HepG2 (cell line): ENCODE measurements around the gene TMEM218.

Source experiments
- FOSL1 ChIP-seq: sonication (generic); formaldehyde crosslinking; IDR thresholded peaks from 2 replicates; pipeline ENCODE4 v1.9.0; 2021; ENCODE audit warnings: missing genetic modification reagents, borderline replicate concordance
- FOXK2 ChIP-seq: fragments of 450-650 bp; IDR thresholded peaks from 2 replicates; pipeline ENCODE4 v1.6.1; 2016
- HOXA7 ChIP-seq: sonication (generic); formaldehyde crosslinking; IDR thresholded peaks from 2 replicates; pipeline ENCODE4 v1.8.1; 2022; ENCODE audit warnings: mild to moderate bottlenecking, missing genetic modification reagents, moderate library complexity
- NCOA1 ChIP-seq: sonication (generic); formaldehyde crosslinking; IDR thresholded peaks from 2 replicates; pipeline ENCODE4 v1.9.0; 2021; ENCODE audit warnings: missing genetic modification reagents
- RFXANK ChIP-seq: IDR thresholded peaks from 2 replicates; pipeline ENCODE4 v1.6.1; 2016
- TRIM24 ChIP-seq: sonication (generic); formaldehyde crosslinking; IDR thresholded peaks from 2 replicates; pipeline ENCODE4 v1.8.0; 2022; ENCODE audit warnings: mild to moderate bottlenecking, missing genetic modification reagents
- ZNF660 ChIP-seq: sonication (generic); formaldehyde crosslinking; IDR thresholded peaks from 2 replicates; pipeline ENCODE4 v1.5.1; 2020; ENCODE audit warnings: mild to moderate bottlenecking, low read depth, missing genetic modification reagents, borderline replicate concordance
- ZNF713 ChIP-seq: sonication (generic); formaldehyde crosslinking; IDR thresholded peaks from 2 replicates; pipeline ENCODE4 v1.4.0; 2020; ENCODE audit warnings: mild to moderate bottlenecking, missing genetic modification reagents
- TF ChIP-seq, protein P1 (sequence below): sonication (generic); formaldehyde crosslinking; IDR thresholded peaks from 2 replicates; pipeline ENCODE4 v1.4.0; 2020; ENCODE audit warnings: missing genetic modification reagents
- TF ChIP-seq, protein P2 (sequence below), 2 experiments: fragments of 450-650 bp in 1 of 2; sonication (generic) in 1 of 2; formaldehyde crosslinking in 1 of 2; IDR thresholded peaks; 2 replicates each; pipeline versions ENCODE4 v1.6.1 to v1.8.0; 2016 to 2022; ENCODE audit warnings: antibody characterized with exemption in 1 of 2, mild to moderate bottlenecking in 1 of 2, missing genetic modification reagents in 1 of 2
- TF ChIP-seq, protein P3 (sequence below): sonication (generic); formaldehyde crosslinking; IDR thresholded peaks from 2 replicates; pipeline ENCODE4 v1.5.0; 2020; ENCODE audit warnings: mild to moderate bottlenecking, missing genetic modification reagents, moderate library complexity
- TF ChIP-seq, protein P4 (sequence below): sonication (generic); formaldehyde crosslinking; IDR thresholded peaks from 2 replicates; pipeline ENCODE4 v1.8.0; 2022; ENCODE audit warnings: missing genetic modification reagents, mild to moderate bottlenecking, borderline replicate concordance
- TF ChIP-seq, protein P5 (sequence below): sonication (generic); formaldehyde crosslinking; IDR thresholded peaks from 2 replicates; pipeline ENCODE4 v1.4.0; 2020; ENCODE audit warnings: low read depth, mild to moderate bottlenecking, missing genetic modification reagents

DNA sequence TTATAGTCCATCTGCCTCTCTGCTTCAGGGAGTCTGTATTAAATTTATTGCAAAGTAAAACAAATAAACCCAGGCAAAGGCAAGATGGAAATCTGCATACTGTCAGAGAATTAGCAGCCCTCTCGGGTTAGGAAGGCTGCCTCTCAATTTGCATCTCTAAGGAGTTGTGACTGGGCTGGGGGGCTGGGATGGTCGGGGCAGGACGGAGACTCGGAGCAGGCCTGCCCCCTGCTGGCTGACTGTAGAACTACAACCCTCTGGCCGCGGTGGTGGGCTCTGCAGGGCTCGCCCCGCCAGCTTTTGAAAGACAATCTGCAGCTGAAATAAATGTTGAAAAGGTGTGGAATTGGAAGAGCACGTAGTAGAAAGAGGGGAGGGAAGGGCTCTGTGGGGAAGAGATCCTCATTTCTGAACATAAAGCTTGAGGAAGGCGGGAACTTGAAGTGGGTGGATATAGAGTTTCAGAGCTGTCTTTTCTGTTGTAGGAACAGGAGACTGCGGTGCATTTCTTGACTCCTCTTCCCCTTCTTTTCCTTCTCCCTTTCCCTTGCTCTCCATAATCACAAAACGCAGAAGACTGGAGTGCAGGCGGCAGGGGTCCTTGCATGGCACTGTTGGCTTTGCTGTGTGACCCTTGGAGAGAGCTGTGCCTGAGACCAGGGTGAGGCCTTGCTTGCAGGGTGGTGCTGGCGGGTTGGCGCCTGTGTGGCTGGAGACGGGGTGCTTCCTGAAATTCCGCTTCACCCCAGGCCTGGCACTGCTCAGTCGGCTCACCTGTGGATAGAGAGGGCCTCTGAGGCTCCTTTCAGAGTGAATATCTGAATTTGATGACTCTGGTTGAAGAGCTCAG is 30.5 kb upstream of the TMEM218 start:
- TF ChIP-seq TRIM24 (CRISPR knock-in tag) = no peak
- no peak for TF ChIP-seq FOXK2
- no peak for TF ChIP-seq ZNF713 (CRISPR knock-in tag)
- TF ChIP-seq HOXA7 (CRISPR knock-in tag) = no peak
- TF ChIP-seq, protein P1, sequence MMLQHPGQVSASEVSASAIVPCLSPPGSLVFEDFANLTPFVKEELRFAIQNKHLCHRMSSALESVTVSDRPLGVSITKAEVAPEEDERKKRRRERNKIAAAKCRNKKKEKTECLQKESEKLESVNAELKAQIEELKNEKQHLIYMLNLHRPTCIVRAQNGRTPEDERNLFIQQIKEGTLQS (CRISPR knock-in tag) = no peak
- TF ChIP-seq, protein P2, sequence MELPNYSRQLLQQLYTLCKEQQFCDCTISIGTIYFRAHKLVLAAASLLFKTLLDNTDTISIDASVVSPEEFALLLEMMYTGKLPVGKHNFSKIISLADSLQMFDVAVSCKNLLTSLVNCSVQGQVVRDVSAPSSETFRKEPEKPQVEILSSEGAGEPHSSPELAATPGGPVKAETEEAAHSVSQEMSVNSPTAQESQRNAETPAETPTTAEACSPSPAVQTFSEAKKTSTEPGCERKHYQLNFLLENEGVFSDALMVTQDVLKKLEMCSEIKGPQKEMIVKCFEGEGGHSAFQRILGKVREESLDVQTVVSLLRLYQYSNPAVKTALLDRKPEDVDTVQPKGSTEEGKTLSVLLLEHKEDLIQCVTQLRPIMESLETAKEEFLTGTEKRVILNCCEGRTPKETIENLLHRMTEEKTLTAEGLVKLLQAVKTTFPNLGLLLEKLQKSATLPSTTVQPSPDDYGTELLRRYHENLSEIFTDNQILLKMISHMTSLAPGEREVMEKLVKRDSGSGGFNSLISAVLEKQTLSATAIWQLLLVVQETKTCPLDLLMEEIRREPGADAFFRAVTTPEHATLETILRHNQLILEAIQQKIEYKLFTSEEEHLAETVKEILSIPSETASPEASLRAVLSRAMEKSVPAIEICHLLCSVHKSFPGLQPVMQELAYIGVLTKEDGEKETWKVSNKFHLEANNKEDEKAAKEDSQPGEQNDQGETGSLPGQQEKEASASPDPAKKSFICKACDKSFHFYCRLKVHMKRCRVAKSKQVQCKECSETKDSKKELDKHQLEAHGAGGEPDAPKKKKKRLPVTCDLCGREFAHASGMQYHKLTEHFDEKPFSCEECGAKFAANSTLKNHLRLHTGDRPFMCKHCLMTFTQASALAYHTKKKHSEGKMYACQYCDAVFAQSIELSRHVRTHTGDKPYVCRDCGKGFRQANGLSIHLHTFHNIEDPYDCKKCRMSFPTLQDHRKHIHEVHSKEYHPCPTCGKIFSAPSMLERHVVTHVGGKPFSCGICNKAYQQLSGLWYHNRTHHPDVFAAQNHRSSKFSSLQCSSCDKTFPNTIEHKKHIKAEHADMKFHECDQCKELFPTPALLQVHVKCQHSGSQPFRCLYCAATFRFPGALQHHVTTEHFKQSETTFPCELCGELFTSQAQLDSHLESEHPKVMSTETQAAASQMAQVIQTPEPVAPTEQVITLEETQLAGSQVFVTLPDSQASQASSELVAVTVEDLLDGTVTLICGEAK (IDR thresholded peaks at IDR 0.05) = no peak
- TF ChIP-seq, protein P2 (CRISPR knock-in tag; IDR thresholded peaks at IDR 0.05) = no peak
- TF ChIP-seq NCOA1 (CRISPR knock-in tag) = no peak
- TF ChIP-seq, protein P3, sequence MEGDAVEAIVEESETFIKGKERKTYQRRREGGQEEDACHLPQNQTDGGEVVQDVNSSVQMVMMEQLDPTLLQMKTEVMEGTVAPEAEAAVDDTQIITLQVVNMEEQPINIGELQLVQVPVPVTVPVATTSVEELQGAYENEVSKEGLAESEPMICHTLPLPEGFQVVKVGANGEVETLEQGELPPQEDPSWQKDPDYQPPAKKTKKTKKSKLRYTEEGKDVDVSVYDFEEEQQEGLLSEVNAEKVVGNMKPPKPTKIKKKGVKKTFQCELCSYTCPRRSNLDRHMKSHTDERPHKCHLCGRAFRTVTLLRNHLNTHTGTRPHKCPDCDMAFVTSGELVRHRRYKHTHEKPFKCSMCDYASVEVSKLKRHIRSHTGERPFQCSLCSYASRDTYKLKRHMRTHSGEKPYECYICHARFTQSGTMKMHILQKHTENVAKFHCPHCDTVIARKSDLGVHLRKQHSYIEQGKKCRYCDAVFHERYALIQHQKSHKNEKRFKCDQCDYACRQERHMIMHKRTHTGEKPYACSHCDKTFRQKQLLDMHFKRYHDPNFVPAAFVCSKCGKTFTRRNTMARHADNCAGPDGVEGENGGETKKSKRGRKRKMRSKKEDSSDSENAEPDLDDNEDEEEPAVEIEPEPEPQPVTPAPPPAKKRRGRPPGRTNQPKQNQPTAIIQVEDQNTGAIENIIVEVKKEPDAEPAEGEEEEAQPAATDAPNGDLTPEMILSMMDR (CRISPR knock-in tag) = peak; percentile 85
- TF ChIP-seq, protein P4, sequence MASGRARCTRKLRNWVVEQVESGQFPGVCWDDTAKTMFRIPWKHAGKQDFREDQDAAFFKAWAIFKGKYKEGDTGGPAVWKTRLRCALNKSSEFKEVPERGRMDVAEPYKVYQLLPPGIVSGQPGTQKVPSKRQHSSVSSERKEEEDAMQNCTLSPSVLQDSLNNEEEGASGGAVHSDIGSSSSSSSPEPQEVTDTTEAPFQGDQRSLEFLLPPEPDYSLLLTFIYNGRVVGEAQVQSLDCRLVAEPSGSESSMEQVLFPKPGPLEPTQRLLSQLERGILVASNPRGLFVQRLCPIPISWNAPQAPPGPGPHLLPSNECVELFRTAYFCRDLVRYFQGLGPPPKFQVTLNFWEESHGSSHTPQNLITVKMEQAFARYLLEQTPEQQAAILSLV (CRISPR knock-in tag) = no peak
- no peak for TF ChIP-seq RFXANK (CRISPR knock-in tag)
- TF ChIP-seq, protein P5, sequence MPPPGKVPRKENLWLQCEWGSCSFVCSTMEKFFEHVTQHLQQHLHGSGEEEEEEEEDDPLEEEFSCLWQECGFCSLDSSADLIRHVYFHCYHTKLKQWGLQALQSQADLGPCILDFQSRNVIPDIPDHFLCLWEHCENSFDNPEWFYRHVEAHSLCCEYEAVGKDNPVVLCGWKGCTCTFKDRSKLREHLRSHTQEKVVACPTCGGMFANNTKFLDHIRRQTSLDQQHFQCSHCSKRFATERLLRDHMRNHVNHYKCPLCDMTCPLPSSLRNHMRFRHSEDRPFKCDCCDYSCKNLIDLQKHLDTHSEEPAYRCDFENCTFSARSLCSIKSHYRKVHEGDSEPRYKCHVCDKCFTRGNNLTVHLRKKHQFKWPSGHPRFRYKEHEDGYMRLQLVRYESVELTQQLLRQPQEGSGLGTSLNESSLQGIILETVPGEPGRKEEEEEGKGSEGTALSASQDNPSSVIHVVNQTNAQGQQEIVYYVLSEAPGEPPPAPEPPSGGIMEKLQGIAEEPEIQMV (CRISPR knock-in tag) = no peak
- no peak for TF ChIP-seq ZNF660
- TF ChIP-seq FOSL1 (CRISPR knock-in tag) = no peak
